H1 (cell line): ENCODE results near the gene DERL3. TPM values are rescaled to one million over a fixed set of nuclear protein-coding genes. Genes with fewer than 3 reads are reported as not detected.

ENCODE experiments used
- CTCF ChIA-PET: fragments of 300-600 bp; sonication (Branson Sonifier 250); formaldehyde crosslinking; loops from one replicate; lab custom pipeline; 2021; ENCODE audit not compliant: partially characterized antibody; lab: Charles Lee
- POLR2A ChIA-PET: fragments of 300-600 bp; sonication (Branson Sonifier 250); formaldehyde crosslinking; loops from one replicate; lab custom pipeline; 2021; ENCODE audit warnings: inconsistent platforms; ENCODE audit not compliant: partially characterized antibody; lab: Charles Lee
- DNase-seq, 2 experiments: peaks; one replicate each; pipeline versions ENCODE4 v3.0.0 to v3.0.0-alpha.2; 2010 to 2022; ENCODE audit warnings: low spot score in 2 of 2, low read depth in 1 of 2, mixed read lengths in 1 of 2
- FAIRE-seq: peaks from 2 replicates; lab custom pipeline; 2011; peaks lifted over from hg19 to GRCh38; lab: Jason Lieb, UNC
- H2AFZ ChIP-seq: 2 replicates; pipeline ENCODE4 v1.8.1; 2012; ENCODE audit warnings: low read length, inconsistent platforms
- H2AK5ac ChIP-seq: 2 replicates; pipeline ENCODE4 v1.6.1; 2013; ENCODE audit warnings: low read depth, low read length
- H2BK120ac ChIP-seq: replicated peaks from 2 replicates; pipeline ENCODE3; 2013; ENCODE audit warnings: low read depth, low read length, inconsistent platforms
- H2BK12ac ChIP-seq: 2 replicates; pipeline ENCODE4 v1.6.1; 2013; ENCODE audit warnings: low read depth, low read length
- H2BK15ac ChIP-seq: 2 replicates; pipeline ENCODE4 v1.6.1; 2013; ENCODE audit warnings: low read length
- H2BK20ac ChIP-seq: 2 replicates; pipeline ENCODE4 v1.6.1; 2013; ENCODE audit warnings: low read length
- H2BK5ac ChIP-seq: 2 replicates; pipeline ENCODE4 v1.6.1; 2013; ENCODE audit warnings: low read depth, low read length
- H3K14ac ChIP-seq: 2 replicates; pipeline ENCODE4 v1.6.1; 2013; ENCODE audit warnings: inconsistent platforms; ENCODE audit not compliant: insufficient read length
- H3K18ac ChIP-seq: 2 replicates; pipeline ENCODE4 v1.6.1; 2013; ENCODE audit warnings: low read length; ENCODE audit errors: extremely low read depth
- H3K23ac ChIP-seq: 2 replicates; pipeline ENCODE4 v1.6.1; 2013; ENCODE audit warnings: inconsistent platforms; ENCODE audit not compliant: insufficient read length
- H3K23me2 ChIP-seq: 2 replicates; pipeline ENCODE4 v1.6.1; 2013; ENCODE audit warnings: low read depth, low read length
- H3K27ac ChIP-seq: 2 replicates; pipeline ENCODE4 v1.6.1; 2011; ENCODE audit warnings: low read depth, low read length, inconsistent platforms
- H3K27me3 ChIP-seq, 4 experiments: replicated peaks in 1 of 4; 1 replicate in 1 of 4; 2 replicates in 3 of 4; pipeline versions ENCODE4 v1.6.1 to v1.8.1; 2011 to 2013; ENCODE audit warnings: low read length in 3 of 4, mild to moderate bottlenecking in 3 of 4, inconsistent platforms in 2 of 4, mixed read lengths in 2 of 4, moderate library complexity in 1 of 4; ENCODE audit not compliant: control insufficient read depth in 3 of 4, insufficient read depth in 3 of 4; ENCODE audit errors: extremely low read depth in 1 of 4
- H3K36me3 ChIP-seq, 4 experiments: 2 replicates each; pipeline versions ENCODE4 v1.6.1 to v1.8.1; 2011 to 2013; ENCODE audit warnings: mild to moderate bottlenecking in 4 of 4, low read length in 3 of 4, moderate library complexity in 2 of 4, control low read depth in 1 of 4, inconsistent platforms in 1 of 4; ENCODE audit not compliant: insufficient read depth in 4 of 4, control insufficient read depth in 2 of 4
- H3K4ac ChIP-seq: replicated peaks from 2 replicates; pipeline ENCODE3; 2013; ENCODE audit warnings: low read length, low read depth, mixed read lengths, inconsistent platforms; ENCODE audit not compliant: insufficient read length
- H3K4me1 ChIP-seq, 4 experiments: replicated peaks in 1 of 4; 1 replicate in 1 of 4; 2 replicates in 3 of 4; pipeline versions ENCODE4 v1.6.1 to v1.8.1; 2011 to 2013; ENCODE audit warnings: low read length in 3 of 4, inconsistent platforms in 2 of 4, mixed read lengths in 1 of 4; ENCODE audit not compliant: insufficient read depth in 4 of 4, control insufficient read depth in 3 of 4
- H3K4me2 ChIP-seq, 2 experiments: 2 replicates each; pipeline versions ENCODE4 v1.6.1 to v1.8.1; 2011 to 2013; ENCODE audit warnings: low read depth in 2 of 2, low read length in 2 of 2, control low read depth in 1 of 2, inconsistent platforms in 1 of 2, mild to moderate bottlenecking in 1 of 2; ENCODE audit not compliant: insufficient read depth in 1 of 2
- H3K4me3 ChIP-seq, 4 experiments: fragments of 200-600, 300-600 bp in 1 of 4; sonication (generic), shearing (Covaris generic), sonication (Bioruptor Twin) in 1 of 4; 2 replicates each; pipeline versions ENCODE4 v1.5.1 to v1.8.1; 2011 to 2016; ENCODE audit warnings: low read length in 4 of 4, low read depth in 3 of 4, control low read depth in 2 of 4, inconsistent platforms in 2 of 4, mild to moderate bottlenecking in 2 of 4, mixed read lengths in 1 of 4, moderate library complexity in 1 of 4; ENCODE audit not compliant: insufficient read depth in 2 of 4; ENCODE audit errors: extremely low read depth in 1 of 4
- H3K56ac ChIP-seq: replicated peaks from 2 replicates; pipeline ENCODE3; 2013; ENCODE audit warnings: low read depth, mild to moderate bottlenecking, mixed read lengths, low read length, inconsistent platforms; ENCODE audit not compliant: insufficient read length
- H3K79me1 ChIP-seq: 2 replicates; pipeline ENCODE4 v1.6.1; 2013; ENCODE audit warnings: low read depth, low read length, control low read depth
- H3K79me2 ChIP-seq, 2 experiments: 2 replicates each; pipeline versions ENCODE4 v1.6.1 to v1.8.1; 2012 to 2013; ENCODE audit warnings: low read length in 2 of 2, mild to moderate bottlenecking in 2 of 2, inconsistent platforms in 1 of 2; ENCODE audit not compliant: insufficient read depth in 2 of 2, control insufficient read depth in 1 of 2
- H3K9ac ChIP-seq, 4 experiments: replicated peaks in 1 of 4; 1 replicate in 1 of 4; 2 replicates in 3 of 4; pipeline versions ENCODE4 v1.6.1 to v1.8.1; 2011 to 2013; ENCODE audit warnings: low read depth in 3 of 4, low read length in 3 of 4, control low read depth in 2 of 4, mild to moderate bottlenecking in 2 of 4, moderate library complexity in 2 of 4, inconsistent platforms in 1 of 4; ENCODE audit errors: extremely low read depth in 1 of 4
- H3K9me3 ChIP-seq, 2 experiments: 2 replicates each; pipeline versions ENCODE4 v1.6.1 to v1.8.1; 2012 to 2013; ENCODE audit warnings: mild to moderate bottlenecking in 2 of 2, moderate library complexity in 2 of 2, control low read depth in 1 of 2, inconsistent platforms in 1 of 2, low read depth in 1 of 2, low read length in 1 of 2, mixed read lengths in 1 of 2; ENCODE audit not compliant: insufficient read depth in 2 of 2
- H4K20me1 ChIP-seq, 2 experiments: replicated peaks in 1 of 2; 2 replicates each; pipeline versions ENCODE3 to v1.8.1; 2011 to 2013; ENCODE audit warnings: inconsistent platforms in 2 of 2, low read length in 2 of 2, mild to moderate bottlenecking in 1 of 2; ENCODE audit not compliant: insufficient read depth in 2 of 2, control insufficient read depth in 1 of 2
- H4K5ac ChIP-seq: 2 replicates; pipeline ENCODE4 v1.6.1; 2013; ENCODE audit warnings: low read length, low read depth, mixed read lengths, inconsistent platforms; ENCODE audit not compliant: insufficient read length
- H4K8ac ChIP-seq: 2 replicates; pipeline ENCODE4 v1.8.0; 2013; ENCODE audit warnings: mild to moderate bottlenecking, moderate library complexity, low read length, inconsistent platforms; ENCODE audit not compliant: insufficient read depth; ENCODE audit errors: extremely low read depth
- H4K91ac ChIP-seq: replicated peaks from 2 replicates; pipeline ENCODE3; 2013; ENCODE audit warnings: low read length, mixed read lengths, inconsistent platforms; ENCODE audit not compliant: insufficient read length
- CHD2 ChIP-seq: IDR thresholded peaks from 2 replicates; pipeline ENCODE4 v1.6.1; 2012; ENCODE audit warnings: low read length, improper control_type of control experiment
- FOSL1 ChIP-seq: IDR thresholded peaks from 2 replicates; pipeline ENCODE4 v1.6.1; 2011; ENCODE audit warnings: mild to moderate bottlenecking, low read depth, low read length, moderate library complexity; ENCODE audit not compliant: insufficient read depth
- NRF1 ChIP-seq: IDR thresholded peaks from 2 replicates; pipeline ENCODE4 v1.6.1; 2011; ENCODE audit warnings: mild to moderate bottlenecking, low read depth, low read length, improper control_type of control experiment
- POLR2AphosphoS5 ChIP-seq: IDR thresholded peaks from 2 replicates; pipeline ENCODE4 v1.6.1; 2011; ENCODE audit warnings: low read depth, low read length
- POU5F1 ChIP-seq: IDR thresholded peaks from 2 replicates; pipeline ENCODE4 v1.6.1; 2011; ENCODE audit warnings: low read depth, mild to moderate bottlenecking, low read length, moderate library complexity
- RAD21 ChIP-seq, 2 experiments: IDR thresholded peaks in 1 of 2; conservative IDR thresholded peaks in 1 of 2; 2 replicates each; pipeline ENCODE4 v1.6.1; 2011; ENCODE audit warnings: low read depth in 2 of 2, low read length in 2 of 2, improper control_type of control experiment in 1 of 2, inconsistent platforms in 1 of 2, mild to moderate bottlenecking in 1 of 2, moderate library complexity in 1 of 2
- RBBP5 ChIP-seq: IDR thresholded peaks from 2 replicates; pipeline ENCODE4 v1.7.1; 2012; ENCODE audit warnings: low read depth, mild to moderate bottlenecking, inconsistent platforms, low read length, moderate library complexity, borderline replicate concordance
- SIN3A ChIP-seq, 2 experiments: IDR thresholded peaks in 1 of 2; conservative IDR thresholded peaks in 1 of 2; 2 replicates each; pipeline ENCODE4 v1.6.1; 2011 to 2012; ENCODE audit warnings: low read length in 2 of 2, improper control_type of control experiment in 1 of 2, low read depth in 1 of 2, mild to moderate bottlenecking in 1 of 2
- YY1 ChIP-seq: IDR thresholded peaks from 2 replicates; pipeline ENCODE4 v1.6.1; 2011; ENCODE audit warnings: low read depth, mild to moderate bottlenecking, low read length
- WGBS, 2 experiments: shearing (Covaris generic) in 1 of 2; methylation state at CpG; one replicate each; pipeline versions ENCODE4 v1.1.6 to v1.1.7; 2013 to 2015; ENCODE audit warnings: low lambda C conversion rate in 2 of 2, mixed read lengths in 2 of 2, inconsistent platforms in 1 of 2, low coverage in 1 of 2, missing lambda C conversion rate in 1 of 2; ENCODE audit not compliant: insufficient replicate concordance in 2 of 2, insufficient coverage in 1 of 2, insufficient read length in 1 of 2; ENCODE audit errors: extremely low coverage in 1 of 2, missing lambda C conversion rate in 1 of 2; 5-methylcytosine and 5-hydroxymethylcytosine counted together
- polyA plus RNA-seq, 7 experiments: library from polyadenylated mRNA; depleted of rRNA in 3 of 7; stranded (reverse) in 5 of 7; unstranded in 2 of 7; fragments of >200 nt in 5 of 7; fragments of 200-250 nt in 2 of 7; gene quantifications; 1 replicate in 5 of 7; 2 replicates in 1 of 7; 4 replicates in 1 of 7; pipeline versions ENCODE4 v1.2.1 to v1.2.3, GENCODE V29; 2011 to 2013; ENCODE audit warnings: missing spikeins in 2 of 7, mixed read lengths in 2 of 7
- total RNA-seq: library from RNA; stranded (reverse); fragmentation: NEBNext Ultra II Directional; extraction: Animal tissue kit (Norgen Biotek cat#: 25700); gene quantifications from 2 replicates; pipeline ENCODE4 v1.2.1, GENCODE V29; 2021

Gene DERL3
- total and polyA plus RNA-seq, 2 of the 8 experiments (the other 6 are each of a cell fraction or from before 2014, with no cell fraction given), result 8.7 to 19.5 TPM

GRCh38 chr22:23801886-23802377 lies 36.9 kb downstream of the DERL3 start:
- ChIA-PET POLR2A (interaction anchor here (0.5 to 1.7 kb wide), 4 partner anchors 8 to 13 kb away, joined by 3 to 8 read pairs (median 4); no protein-coding TSS in a partner anchor), CTCF (interaction anchor here (0.5 to 1.6 kb wide), 4 partner anchors 12 to 511 kb away, joined by 3 to 4 read pairs (median 4); no protein-coding TSS in a partner anchor)
- H3K9me3 ChIP-seq, result no peaks in the 10 kb centered on the region
- no peak overlapping the region for H3K14ac ChIP-seq
- no peak overlapping the region for H3K27ac ChIP-seq
- no peaks in the 10 kb centered on the region; the same call in 1 of the 2 replicates for H3K79me1 ChIP-seq
- no peak overlapping the region for H2BK20ac ChIP-seq
- H2BK5ac ChIP-seq, result no peak overlapping the region
- no peak overlapping the region for H2BK120ac ChIP-seq
- no peak for TF ChIP-seq POU5F1
- TF ChIP-seq POLR2AphosphoS5, result no peak
- TF ChIP-seq YY1, result no peak
- TF ChIP-seq CHD2, result no peak
- TF ChIP-seq SIN3A (conservative IDR thresholded peaks at IDR 0.05 in 1 of 2, IDR thresholded peaks at IDR 0.05 in 1 of 2; ENCODE audit: low read depth in 1 of 2, low read length in 2 of 2), result no peak
- TF ChIP-seq FOSL1, result no peak
- no peak for TF ChIP-seq RBBP5
- no peak for TF ChIP-seq NRF1
- no peak for TF ChIP-seq RAD21 (IDR thresholded peaks at IDR 0.05 in 1 of 2, conservative IDR thresholded peaks at IDR 0.05 in 1 of 2; ENCODE audit: low read depth in 2 of 2, low read length in 2 of 2)
- no peak for FAIRE-seq
- no peak for DNase-seq
- H2BK15ac ChIP-seq, result no peak overlapping the region
- no peak overlapping the region for H4K8ac ChIP-seq
- H3K9ac ChIP-seq, result no peak overlapping the region
- H3K27me3 ChIP-seq, result no peaks in the 10 kb centered on the region
- H2AFZ ChIP-seq, result no peak overlapping the region
- no peak overlapping the region for H2AK5ac ChIP-seq
- no peak overlapping the region for H3K4me2 ChIP-seq
- 93% methylated on average over 7 of the region's 8 CpGs; no CpG with 5 or more reads in 1 of the 2 experiments for WGBS, 2 experiments
- H3K23ac ChIP-seq, result no peak overlapping the region
- peaks cover 0 to 19% of the 10 kb centered on the region in 2 experiments for H4K20me1 ChIP-seq
- H3K4ac ChIP-seq, result no peak overlapping the region
- H3K4me1 ChIP-seq, result no peaks in the 10 kb centered on the region
- H4K91ac ChIP-seq, result no peak overlapping the region
- H3K23me2 ChIP-seq, result no peaks in the 10 kb centered on the region
- no peak overlapping the region for H4K5ac ChIP-seq
- no peaks in the 10 kb centered on the region for H3K79me2 ChIP-seq
- H3K18ac ChIP-seq, result no peak overlapping the region
- H2BK12ac ChIP-seq, result no peak overlapping the region
- peaks cover 22 to 65% (median 50%) of the 10 kb centered on the region in 4 experiments; a peak in 6 of 8 replicates for H3K36me3 ChIP-seq
- no peak overlapping the region for H3K4me3 ChIP-seq
- no peak overlapping the region for H3K56ac ChIP-seq
